PC-3 (cell line): ENCODE results near the gene QSER1.

Experiments used
- CTCF ChIP-seq: fragments of 300-600 bp; sonication (generic); conservative IDR thresholded peaks from 2 replicates; pipeline ENCODE4 v1.5.1; 2017; ENCODE audit warnings: antibody characterized with exemption, low read depth, mild to moderate bottlenecking, low read length
- EZH2 ChIP-seq: fragments of 300-600 bp; sonication (generic); IDR thresholded peaks from one replicate; pipeline ENCODE4 v1.6.1; 2017; ENCODE audit warnings: antibody characterized with exemption, mild to moderate bottlenecking, low read length; ENCODE audit not compliant: unreplicated experiment
- EZH2phosphoT487 ChIP-seq: fragments of 300-600 bp; sonication (generic); IDR thresholded peaks from 2 replicates; pipeline ENCODE4 v1.6.1; 2018; ENCODE audit warnings: mild to moderate bottlenecking, antibody characterized with exemption, low read length, borderline replicate concordance

- TF ChIP-seq CTCF = no peak
- TF ChIP-seq EZH2phosphoT487 = no peak
- no peak for TF ChIP-seq EZH2
Observed at GRCh38 chr11:32939046-32939445, 46.4 kb downstream of the QSER1 start.
